IPS-20b (cell line): ENCODE data around the gene HLA-DMA.

Source experiments
- H3K27ac ChIP-seq: one replicate; pipeline ENCODE4 v1.5.1; 2013; ENCODE audit warnings: low read length
- H3K27me3 ChIP-seq: 2 replicates; pipeline ENCODE4 v1.6.1; 2013; ENCODE audit warnings: mild to moderate bottlenecking, low read length, inconsistent platforms; ENCODE audit not compliant: insufficient read depth
- H3K36me3 ChIP-seq: 2 replicates; pipeline ENCODE4 v1.6.1; 2013; ENCODE audit warnings: low read depth, mild to moderate bottlenecking, inconsistent platforms, low read length, moderate library complexity; ENCODE audit not compliant: insufficient read depth
- H3K4me1 ChIP-seq: 2 replicates; pipeline ENCODE4 v1.6.1; 2013; ENCODE audit warnings: mild to moderate bottlenecking, control low read depth, inconsistent platforms, low read length, moderate library complexity; ENCODE audit not compliant: insufficient read depth
- H3K4me3 ChIP-seq: 2 replicates; pipeline ENCODE4 v1.5.1; 2013; ENCODE audit warnings: mild to moderate bottlenecking, low read length, inconsistent platforms
- H3K9ac ChIP-seq: 2 replicates; pipeline ENCODE4 v1.6.1; 2013; ENCODE audit warnings: low read depth, mild to moderate bottlenecking, inconsistent platforms, low read length, moderate library complexity
- H3K9me3 ChIP-seq: 2 replicates; pipeline ENCODE4 v1.6.1; 2013; ENCODE audit warnings: mild to moderate bottlenecking, low read depth, low read length, inconsistent platforms; ENCODE audit not compliant: insufficient read depth

The HLA-DMA gene

GRCh38 chr6:32982084-32982701 is 29.3 kb upstream of the HLA-DMA start:
- no peak overlapping the region for H3K4me3 ChIP-seq
- no peaks in the 10 kb centered on the region for H3K4me1 ChIP-seq
- H3K9ac ChIP-seq, result no peak overlapping the region
- H3K9me3 ChIP-seq, result no peaks in the 10 kb centered on the region
- no peak overlapping the region for H3K27ac ChIP-seq
- no peaks in the 10 kb centered on the region for H3K27me3 ChIP-seq
- peaks cover 54% of the 10 kb centered on the region for H3K36me3 ChIP-seq

GRCh38 chr6:32980488-32981038 is 27.7 kb upstream of the HLA-DMA start:
- H3K9ac ChIP-seq, result no peak overlapping the region
- H3K36me3 ChIP-seq, result peaks cover 70% of the 10 kb centered on the region
- no peaks in the 10 kb centered on the region for H3K9me3 ChIP-seq
- no peak overlapping the region for H3K27ac ChIP-seq
- H3K27me3 ChIP-seq, result no peaks in the 10 kb centered on the region
- H3K4me1 ChIP-seq, result no peaks in the 10 kb centered on the region
- no peak overlapping the region for H3K4me3 ChIP-seq

- no peaks in the 10 kb centered on the region for H3K27me3 ChIP-seq
- H3K9me3 ChIP-seq, result no peaks in the 10 kb centered on the region
- H3K27ac ChIP-seq, result no peak overlapping the region
- peaks cover 77% of the 10 kb centered on the region for H3K36me3 ChIP-seq
- H3K4me1 ChIP-seq, result no peaks in the 10 kb centered on the region; the same call in 1 of the 2 replicates
- no peak overlapping the region for H3K9ac ChIP-seq
- no peak overlapping the region for H3K4me3 ChIP-seq
Measured at GRCh38 chr6:32979720-32980487, 27.0 kb upstream of the HLA-DMA start.

- Histone ChIP-seq H3K9ac (no peak overlapping the region), H3K27me3 (no peaks in the 10 kb centered on the region), H3K4me3 (no peak overlapping the region), H3K36me3 (peaks cover 96% of the 10 kb centered on the region), H3K9me3 (no peaks in the 10 kb centered on the region), H3K27ac (no peak overlapping the region), H3K4me1 (no peaks in the 10 kb centered on the region; the same call in 1 of the 2 replicates)
Measured at GRCh38 chr6:32977953-32978324, 25.0 kb upstream of the HLA-DMA start.

- Histone ChIP-seq H3K9ac (no peak overlapping the region), H3K27ac (no peak overlapping the region), H3K4me1 (no peaks in the 10 kb centered on the region; the same call in 1 of the 2 replicates), H3K9me3 (no peaks in the 10 kb centered on the region), H3K4me3 (no peak overlapping the region), H3K36me3 (peaks cover 100% of the 10 kb centered on the region), H3K27me3 (no peaks in the 10 kb centered on the region)
Measured at GRCh38 chr6:32977272-32977952, 24.5 kb upstream of the HLA-DMA start.

- Histone ChIP-seq H3K9ac (no peak overlapping the region), H3K27me3 (no peaks in the 10 kb centered on the region), H3K4me3 (0 out of 2 replicates have a peak overlapping the region, but pooled peaks have one; percentile 85), H3K36me3 (peaks cover 95% of the 10 kb centered on the region), H3K9me3 (no peaks in the 10 kb centered on the region), H3K27ac (no peak overlapping the region), H3K4me1 (no peaks in the 10 kb centered on the region; the same call in 1 of the 2 replicates)
Measured at GRCh38 chr6:32976334-32977069, 23.6 kb upstream of the HLA-DMA start.

GRCh38 chr6:32975886-32976285 is 23.0 kb upstream of the HLA-DMA start:
- H3K4me3 ChIP-seq, result peak overlapping the region; percentile 85; the same call in 1 of the 2 replicates
- peaks cover 93% of the 10 kb centered on the region for H3K36me3 ChIP-seq
- no peaks in the 10 kb centered on the region for H3K9me3 ChIP-seq
- no peaks in the 10 kb centered on the region; the same call in 1 of the 2 replicates for H3K4me1 ChIP-seq
- no peak overlapping the region for H3K27ac ChIP-seq
- H3K9ac ChIP-seq, result no peak overlapping the region
- no peaks in the 10 kb centered on the region for H3K27me3 ChIP-seq

GRCh38 chr6:32974541-32975308 is 21.8 kb upstream of the HLA-DMA start:
- Histone ChIP-seq H3K27me3 (no peaks in the 10 kb centered on the region), H3K9ac (peak overlapping the region; percentile 91), H3K4me1 (no peaks in the 10 kb centered on the region; the same call in 1 of the 2 replicates), H3K36me3 (peaks cover 81% of the 10 kb centered on the region), H3K9me3 (no peaks in the 10 kb centered on the region), H3K4me3 (peak overlapping the region; percentile 85), H3K27ac (no peak overlapping the region)

- peaks cover 77% of the 10 kb centered on the region for H3K36me3 ChIP-seq
- H3K27ac ChIP-seq, result no peak overlapping the region
- H3K4me3 ChIP-seq, result peak overlapping the region; percentile 85
- no peaks in the 10 kb centered on the region; the same call in 1 of the 2 replicates for H3K4me1 ChIP-seq
- no peaks in the 10 kb centered on the region for H3K27me3 ChIP-seq
- H3K9me3 ChIP-seq, result no peaks in the 10 kb centered on the region
- peak overlapping the region; percentile 91 for H3K9ac ChIP-seq
Measured at GRCh38 chr6:32974016-32974333, 21.1 kb upstream of the HLA-DMA start.

- Histone ChIP-seq H3K4me1 (no peaks in the 10 kb centered on the region; the same call in 1 of the 2 replicates), H3K27me3 (no peaks in the 10 kb centered on the region), H3K9me3 (no peaks in the 10 kb centered on the region), H3K9ac (peak overlapping the region; percentile 91), H3K4me3 (peak overlapping the region; percentile 85), H3K36me3 (peaks cover 71% of the 10 kb centered on the region), H3K27ac (no peak overlapping the region)
Measured at GRCh38 chr6:32973144-32974015, 20.5 kb upstream of the HLA-DMA start.
